HEK293T (cell line): ENCODE results near the gene CABP4.

ENCODE experiments used
- CTCF ChIA-PET: fragments of 350-600 bp; formaldehyde crosslinking; extraction: SDS; loops from one replicate; lab custom pipeline; 2021; ENCODE audit warnings: antibody characterized with exemption, inconsistent platforms; lab: Yijun Ruan, JAX
- POLR2A ChIA-PET: fragments of 350-600 bp; formaldehyde crosslinking; extraction: SDS; loops from one replicate; lab custom pipeline; 2020; ENCODE audit warnings: antibody characterized with exemption, inconsistent platforms; lab: Yijun Ruan, JAX
- DNase-seq: peaks from one replicate; pipeline ENCODE4 v3.0.0; 2012; ENCODE audit warnings: mixed read lengths; ENCODE audit errors: extremely low spot score
- ARNT ChIP-seq: fragments of 450-650 bp; IDR thresholded peaks from 2 replicates; pipeline ENCODE4 v1.6.1; 2017; ENCODE audit warnings: mild to moderate bottlenecking
- BHLHE40 ChIP-seq: fragments of 450-650 bp; IDR thresholded peaks from 2 replicates; pipeline ENCODE4 v1.6.1; 2016; ENCODE audit warnings: mild to moderate bottlenecking, moderate library complexity, borderline replicate concordance
- CTBP1 ChIP-seq: fragments of 450-650 bp; IDR thresholded peaks from 2 replicates; pipeline ENCODE4 v1.6.1; 2016; ENCODE audit warnings: borderline replicate concordance
- ELF4 ChIP-seq: fragments of 450-650 bp; IDR thresholded peaks from 2 replicates; pipeline ENCODE4 v1.6.1; 2017; ENCODE audit warnings: antibody characterized with exemption
- FOXA1 ChIP-seq: fragments of 450-650 bp; IDR thresholded peaks from 2 replicates; pipeline ENCODE4 v1.6.1; 2016; ENCODE audit warnings: mild to moderate bottlenecking
- FOXK2 ChIP-seq: fragments of 450-650 bp; IDR thresholded peaks from 2 replicates; pipeline ENCODE4 v1.6.1; 2016; ENCODE audit warnings: mild to moderate bottlenecking
- FOXM1 ChIP-seq: fragments of 450-650 bp; IDR thresholded peaks from 2 replicates; pipeline ENCODE4 v1.6.1; 2017; ENCODE audit warnings: mild to moderate bottlenecking, borderline replicate concordance
- HDGF ChIP-seq: fragments of 450-650 bp; IDR thresholded peaks from 2 replicates; pipeline ENCODE4 v1.6.1; 2017; ENCODE audit warnings: antibody characterized with exemption, borderline replicate concordance
- L3MBTL2 ChIP-seq: fragments of 450-650 bp; conservative IDR thresholded peaks from 2 replicates; pipeline ENCODE4 v1.6.1; 2016; ENCODE audit warnings: mild to moderate bottlenecking
- LEF1 ChIP-seq: fragments of 450-650 bp; IDR thresholded peaks from 2 replicates; pipeline ENCODE4 v1.6.1; 2017; ENCODE audit warnings: mild to moderate bottlenecking, borderline replicate concordance
- NFRKB ChIP-seq: fragments of 450-650 bp; IDR thresholded peaks from 2 replicates; pipeline ENCODE4 v1.6.1; 2016; ENCODE audit warnings: mild to moderate bottlenecking, moderate library complexity
- SP1 ChIP-seq: fragments of 450-650 bp; IDR thresholded peaks from 2 replicates; pipeline ENCODE4 v1.6.1; 2017
- SUZ12 ChIP-seq: fragments of 450-650 bp; IDR thresholded peaks from 2 replicates; pipeline ENCODE4 v1.6.1; 2016; ENCODE audit warnings: mild to moderate bottlenecking
- TARDBP ChIP-seq: fragments of 450-650 bp; IDR thresholded peaks from 2 replicates; pipeline ENCODE4 v1.6.1; 2016
- ZNF384 ChIP-seq: fragments of 450-650 bp; IDR thresholded peaks from 2 replicates; pipeline ENCODE4 v1.6.1; 2016
- TF ChIP-seq, protein P1 (sequence below): fragments of 450-650 bp; IDR thresholded peaks from 2 replicates; pipeline ENCODE4 v1.6.1; 2016

Gene CABP4

DNA sequence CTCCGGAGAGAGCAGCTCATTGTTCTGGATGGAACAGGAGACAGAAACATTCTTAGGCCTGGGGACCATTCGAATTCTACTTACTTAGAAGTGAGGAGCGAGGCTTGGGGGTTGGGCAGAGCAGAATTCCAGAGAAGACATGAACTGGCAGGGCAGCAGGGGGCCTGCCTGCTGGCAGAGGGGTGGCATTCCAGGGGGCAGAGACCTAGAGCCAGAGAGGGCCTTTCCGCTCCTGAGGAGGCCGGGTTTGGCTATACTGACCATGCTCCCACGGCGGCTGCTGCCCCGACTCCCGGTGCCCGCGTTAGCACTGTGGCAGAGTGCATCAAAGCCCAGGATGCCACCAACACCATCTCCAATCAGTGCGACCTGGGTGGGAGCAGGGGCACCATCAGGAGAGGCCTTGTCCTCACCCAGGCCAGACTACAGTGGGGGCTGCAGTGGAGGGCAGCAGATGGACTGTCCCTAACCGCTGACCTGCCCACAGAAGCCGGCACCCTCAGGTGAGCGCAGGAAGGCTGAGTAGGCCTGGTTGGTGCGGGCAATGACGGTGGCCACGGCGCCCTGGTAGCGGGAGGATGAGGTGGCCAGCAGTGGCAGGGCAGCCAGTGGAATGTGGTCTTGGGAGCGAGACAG, 42.6 kb downstream of the CABP4 start:
- CTCF ChIA-PET = no interaction called here
- POLR2A ChIA-PET = no interaction called here

DNA sequence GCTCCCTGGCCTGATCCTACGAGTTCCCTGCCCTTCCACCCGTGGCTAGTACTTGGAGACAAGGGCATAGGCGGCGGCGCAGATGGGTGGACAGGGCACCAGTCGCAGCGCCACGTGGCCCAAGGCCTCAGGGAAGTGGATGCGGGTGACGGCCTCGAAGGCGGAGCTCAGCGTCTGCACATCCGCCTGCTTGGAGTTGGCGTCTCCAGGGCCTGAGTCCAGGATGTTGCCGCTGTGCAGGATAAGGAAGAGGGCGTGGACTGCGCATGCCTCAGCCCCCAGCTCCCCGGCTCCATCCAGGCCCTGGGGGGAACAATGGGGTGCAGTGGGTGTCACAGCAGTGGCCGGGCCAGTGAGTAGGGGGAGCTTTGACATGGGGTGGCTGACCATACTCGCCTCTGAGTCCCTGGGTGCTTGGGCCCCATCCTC, 43.4 kb downstream of the CABP4 start:
- DNase-seq = no peak
- ChIA-PET CTCF (interaction anchor here (0.8 kb wide), 1 partner anchor 97 kb away, joined by 3 read pairs; the partner anchor contains the start of gene PPP1CA), POLR2A (no interaction called here)
- TF ChIP-seq FOXK2 (no peak), LEF1 (no peak), NFRKB (no peak), TARDBP (no peak), HDGF (no peak), BHLHE40 (no peak), FOXA1 (no peak)
- TF ChIP-seq, protein P1, sequence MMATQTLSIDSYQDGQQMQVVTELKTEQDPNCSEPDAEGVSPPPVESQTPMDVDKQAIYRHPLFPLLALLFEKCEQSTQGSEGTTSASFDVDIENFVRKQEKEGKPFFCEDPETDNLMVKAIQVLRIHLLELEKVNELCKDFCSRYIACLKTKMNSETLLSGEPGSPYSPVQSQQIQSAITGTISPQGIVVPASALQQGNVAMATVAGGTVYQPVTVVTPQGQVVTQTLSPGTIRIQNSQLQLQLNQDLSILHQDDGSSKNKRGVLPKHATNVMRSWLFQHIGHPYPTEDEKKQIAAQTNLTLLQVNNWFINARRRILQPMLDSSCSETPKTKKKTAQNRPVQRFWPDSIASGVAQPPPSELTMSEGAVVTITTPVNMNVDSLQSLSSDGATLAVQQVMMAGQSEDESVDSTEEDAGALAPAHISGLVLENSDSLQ = no peak

More for the DNA sequence above, 42.6 kb downstream of the CABP4 start:
- no peak for DNase-seq
- no peak for TF ChIP-seq FOXM1
- TF ChIP-seq ARNT = no peak
- TF ChIP-seq SP1 = no peak
- no peak for TF ChIP-seq HDGF

DNA sequence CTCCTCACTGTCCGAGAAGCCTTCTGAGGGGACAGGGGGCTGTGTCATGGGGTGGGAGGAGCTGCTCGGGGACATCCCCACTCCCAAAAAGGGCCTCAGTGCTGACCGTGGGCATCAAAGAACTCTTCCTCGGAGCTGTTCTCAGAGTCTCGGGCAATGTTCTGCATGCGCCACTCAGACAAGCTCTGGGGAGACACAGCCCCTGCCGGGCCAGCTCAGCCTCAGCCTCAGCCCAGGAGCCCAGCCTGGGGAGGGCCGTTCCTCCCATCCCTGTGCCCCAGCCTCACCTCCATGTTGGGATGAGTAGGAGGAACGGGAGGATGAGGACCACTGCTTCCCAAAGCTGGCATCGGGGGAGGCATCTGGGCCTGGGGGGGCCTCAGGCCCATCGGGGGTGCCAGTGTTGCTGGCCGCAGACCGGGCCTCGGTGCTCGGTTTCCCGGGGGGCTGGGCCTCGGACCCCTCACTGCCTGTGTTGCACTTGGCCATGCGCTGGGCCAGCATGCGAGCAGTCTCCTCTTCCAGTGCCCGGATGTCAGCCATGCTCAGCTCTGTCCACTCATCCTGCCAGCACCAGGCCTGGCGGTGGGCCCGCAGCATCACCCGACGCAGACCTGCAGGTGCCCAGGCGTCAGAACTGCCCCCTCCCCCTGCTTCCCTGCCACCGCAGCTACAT, 44.8 kb downstream of the CABP4 start:
- ChIA-PET POLR2A (no interaction called here), CTCF (no interaction called here)
- no peak for TF ChIP-seq SUZ12
- no peak for TF ChIP-seq SP1
- no peak for TF ChIP-seq FOXA1
- no peak for TF ChIP-seq TARDBP
- TF ChIP-seq, protein P1 = no peak
- no peak for TF ChIP-seq BHLHE40
- no peak for TF ChIP-seq L3MBTL2
- no peak for TF ChIP-seq CTBP1
- TF ChIP-seq ARNT = no peak
- TF ChIP-seq FOXM1 = no peak
- no peak for TF ChIP-seq HDGF
- no peak for TF ChIP-seq FOXK2
- no peak for TF ChIP-seq ELF4
- DNase-seq = no peak

DNA sequence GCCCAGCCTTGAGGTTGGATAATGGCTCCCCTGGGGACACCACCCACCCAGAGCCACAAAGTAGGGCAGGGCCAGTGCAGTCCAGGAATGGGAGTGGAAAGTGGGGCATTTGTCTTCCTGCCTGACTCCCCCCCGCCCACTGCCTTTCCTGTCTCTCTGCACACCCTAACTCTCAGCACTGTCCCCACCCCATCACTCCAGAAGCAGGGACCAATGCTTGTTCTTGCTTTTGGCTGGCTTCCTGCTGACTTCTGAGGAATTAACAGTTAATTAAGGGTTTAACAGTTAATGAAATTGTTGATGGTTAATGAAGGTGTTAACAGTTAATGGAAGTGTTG, 45.3 kb downstream of the CABP4 start:
- ChIA-PET POLR2A (no interaction called here), CTCF (no interaction called here)
- no peak for DNase-seq
- TF ChIP-seq ARNT (no peak), FOXA1 (no peak), ZNF384 (no peak), HDGF (no peak)

DNA sequence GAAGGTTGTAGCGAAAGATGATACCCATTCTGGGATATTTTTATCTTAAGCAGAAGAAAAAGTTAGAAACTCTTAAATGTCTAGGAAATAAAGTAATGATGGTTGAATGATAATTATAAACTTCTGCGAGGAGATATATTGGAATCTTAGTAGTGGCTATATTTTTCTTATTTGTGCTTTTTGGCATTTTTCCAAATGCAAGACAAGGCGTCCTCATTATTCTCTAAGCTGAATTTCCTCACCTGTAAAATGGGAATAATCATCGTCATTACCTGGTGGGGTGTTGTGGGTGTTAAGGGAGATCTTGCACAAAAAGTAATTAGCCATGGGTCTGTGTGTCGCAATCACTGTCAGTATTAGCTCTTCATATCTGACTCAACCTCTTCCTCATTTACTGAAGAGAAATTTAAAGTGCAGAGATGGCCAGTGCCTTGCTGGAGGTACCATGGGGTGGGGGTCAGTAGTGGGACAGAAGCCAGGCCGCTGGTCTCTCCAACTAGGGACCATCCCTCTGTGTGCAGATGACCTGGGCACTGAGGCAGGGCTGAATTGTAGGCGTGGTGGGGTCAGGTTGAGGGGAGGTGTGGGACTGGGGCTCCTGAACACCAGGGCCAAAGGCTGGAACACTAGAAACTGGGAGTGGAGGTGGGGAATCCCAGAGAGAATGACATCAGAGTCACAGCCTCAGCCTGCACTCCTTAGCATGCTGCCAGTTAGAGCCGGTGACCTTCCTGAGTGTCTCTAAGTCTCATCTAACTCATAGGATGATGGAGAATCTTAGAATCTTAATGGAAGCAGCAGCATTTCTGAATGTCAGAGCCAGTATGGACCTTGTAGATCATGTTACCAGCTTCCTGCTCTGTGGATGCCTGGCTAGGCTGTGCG, 45.9 kb downstream of the CABP4 start:
- TF ChIP-seq CTBP1 = no peak
- no peak for TF ChIP-seq HDGF
- TF ChIP-seq SUZ12 = no peak
- no peak for TF ChIP-seq TARDBP
- no peak for TF ChIP-seq ARNT
- no peak for TF ChIP-seq FOXA1
- TF ChIP-seq, protein P1 = no peak
- no peak for TF ChIP-seq SP1
- no peak for TF ChIP-seq LEF1
- no peak for TF ChIP-seq ELF4
- no peak for TF ChIP-seq ZNF384
- TF ChIP-seq BHLHE40 = no peak
- no peak for TF ChIP-seq FOXK2
- TF ChIP-seq NFRKB = no peak
- no peak for TF ChIP-seq FOXM1
- DNase-seq = no peak
- ChIA-PET CTCF (no interaction called here), POLR2A (no interaction called here)

DNA sequence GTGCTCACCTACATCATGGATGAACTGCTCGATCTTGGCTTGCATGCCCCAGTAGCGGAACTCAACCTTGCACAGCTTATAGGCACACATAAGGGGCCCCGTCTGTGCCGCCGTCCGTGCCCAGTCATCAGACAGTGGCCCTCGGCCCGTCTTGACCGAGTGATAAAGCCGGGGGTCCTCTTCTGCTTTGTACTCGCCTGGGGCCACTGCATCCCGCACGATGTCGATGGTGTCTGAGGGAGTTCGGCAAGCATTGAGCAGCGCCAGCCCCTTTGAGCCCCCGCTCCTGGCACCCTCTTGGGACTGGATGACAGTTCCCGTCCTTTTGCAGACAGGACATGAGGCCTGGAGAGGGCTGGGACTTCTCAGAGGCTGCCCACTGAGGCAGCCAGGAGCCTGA, 46.7 kb downstream of the CABP4 start:
- no peak for DNase-seq
- ChIA-PET POLR2A (interaction anchor here (0.6 kb wide), 1 partner anchor 19 kb away, joined by 4 read pairs; the partner anchor contains the start of gene AIP), CTCF (no interaction called here)
- TF ChIP-seq L3MBTL2 (no peak), NFRKB (no peak), BHLHE40 (no peak), TARDBP (no peak), FOXM1 (no peak), HDGF (no peak), SP1 (no peak), SUZ12 (no peak), ARNT (no peak), FOXK2 (no peak), ZNF384 (no peak), ELF4 (no peak), FOXA1 (no peak), LEF1 (no peak), CTBP1 (no peak)
- TF ChIP-seq, protein P1 = no peak
